ENCODE results near the gene ST3GAL4.

The ST3GAL4 gene

DNA sequence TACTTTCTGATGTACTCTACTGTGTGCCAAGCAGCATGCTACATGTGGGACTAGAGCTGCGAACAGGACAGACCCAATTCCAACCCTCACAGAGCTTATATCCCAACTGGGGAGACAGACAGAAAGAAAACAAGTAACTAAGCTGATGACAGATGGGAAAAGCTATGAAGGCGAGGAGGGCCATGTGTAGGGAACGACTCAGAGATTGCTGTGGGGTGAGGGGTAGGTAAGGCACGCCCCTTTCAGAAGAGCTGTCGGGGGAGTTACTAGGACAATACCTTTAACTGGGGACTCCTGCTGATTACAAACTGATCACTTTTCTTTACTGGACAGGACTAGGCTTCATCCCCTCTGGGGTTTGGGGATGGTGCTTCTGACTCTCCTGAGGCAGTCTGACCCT is 48.9 kb downstream of the ST3GAL4 start:
- TF ChIP-seq RAD21 (IDR thresholded peaks at IDR 0.05; ENCODE audit: low read depth) (no peak), EP300 (IDR thresholded peaks at IDR 0.05; ENCODE audit: borderline replicate concordance) (no peak), TCF12 (IDR thresholded peaks at IDR 0.05; ENCODE audit: low read depth) (no peak), FOXM1 (IDR thresholded peaks at IDR 0.05; ENCODE audit: borderline replicate concordance, low read depth) (no peak), TEAD4 (IDR thresholded peaks at IDR 0.05) (no peak), YY1 (IDR thresholded peaks at IDR 0.05; ENCODE audit: low read depth) (no peak), TAF1 (IDR thresholded peaks at IDR 0.05; ENCODE audit: low read depth) (no peak), EGR1 (IDR thresholded peaks at IDR 0.05) (no peak)
- TF ChIP-seq, protein P1, sequence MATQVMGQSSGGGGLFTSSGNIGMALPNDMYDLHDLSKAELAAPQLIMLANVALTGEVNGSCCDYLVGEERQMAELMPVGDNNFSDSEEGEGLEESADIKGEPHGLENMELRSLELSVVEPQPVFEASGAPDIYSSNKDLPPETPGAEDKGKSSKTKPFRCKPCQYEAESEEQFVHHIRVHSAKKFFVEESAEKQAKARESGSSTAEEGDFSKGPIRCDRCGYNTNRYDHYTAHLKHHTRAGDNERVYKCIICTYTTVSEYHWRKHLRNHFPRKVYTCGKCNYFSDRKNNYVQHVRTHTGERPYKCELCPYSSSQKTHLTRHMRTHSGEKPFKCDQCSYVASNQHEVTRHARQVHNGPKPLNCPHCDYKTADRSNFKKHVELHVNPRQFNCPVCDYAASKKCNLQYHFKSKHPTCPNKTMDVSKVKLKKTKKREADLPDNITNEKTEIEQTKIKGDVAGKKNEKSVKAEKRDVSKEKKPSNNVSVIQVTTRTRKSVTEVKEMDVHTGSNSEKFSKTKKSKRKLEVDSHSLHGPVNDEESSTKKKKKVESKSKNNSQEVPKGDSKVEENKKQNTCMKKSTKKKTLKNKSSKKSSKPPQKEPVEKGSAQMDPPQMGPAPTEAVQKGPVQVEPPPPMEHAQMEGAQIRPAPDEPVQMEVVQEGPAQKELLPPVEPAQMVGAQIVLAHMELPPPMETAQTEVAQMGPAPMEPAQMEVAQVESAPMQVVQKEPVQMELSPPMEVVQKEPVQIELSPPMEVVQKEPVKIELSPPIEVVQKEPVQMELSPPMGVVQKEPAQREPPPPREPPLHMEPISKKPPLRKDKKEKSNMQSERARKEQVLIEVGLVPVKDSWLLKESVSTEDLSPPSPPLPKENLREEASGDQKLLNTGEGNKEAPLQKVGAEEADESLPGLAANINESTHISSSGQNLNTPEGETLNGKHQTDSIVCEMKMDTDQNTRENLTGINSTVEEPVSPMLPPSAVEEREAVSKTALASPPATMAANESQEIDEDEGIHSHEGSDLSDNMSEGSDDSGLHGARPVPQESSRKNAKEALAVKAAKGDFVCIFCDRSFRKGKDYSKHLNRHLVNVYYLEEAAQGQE (IDR thresholded peaks at IDR 0.05; ENCODE audit: low read depth), result no peak
- TF ChIP-seq, protein P2, sequence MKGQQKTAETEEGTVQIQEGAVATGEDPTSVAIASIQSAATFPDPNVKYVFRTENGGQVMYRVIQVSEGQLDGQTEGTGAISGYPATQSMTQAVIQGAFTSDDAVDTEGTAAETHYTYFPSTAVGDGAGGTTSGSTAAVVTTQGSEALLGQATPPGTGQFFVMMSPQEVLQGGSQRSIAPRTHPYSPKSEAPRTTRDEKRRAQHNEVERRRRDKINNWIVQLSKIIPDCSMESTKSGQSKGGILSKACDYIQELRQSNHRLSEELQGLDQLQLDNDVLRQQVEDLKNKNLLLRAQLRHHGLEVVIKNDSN (IDR thresholded peaks at IDR 0.05), result no peak

DNA sequence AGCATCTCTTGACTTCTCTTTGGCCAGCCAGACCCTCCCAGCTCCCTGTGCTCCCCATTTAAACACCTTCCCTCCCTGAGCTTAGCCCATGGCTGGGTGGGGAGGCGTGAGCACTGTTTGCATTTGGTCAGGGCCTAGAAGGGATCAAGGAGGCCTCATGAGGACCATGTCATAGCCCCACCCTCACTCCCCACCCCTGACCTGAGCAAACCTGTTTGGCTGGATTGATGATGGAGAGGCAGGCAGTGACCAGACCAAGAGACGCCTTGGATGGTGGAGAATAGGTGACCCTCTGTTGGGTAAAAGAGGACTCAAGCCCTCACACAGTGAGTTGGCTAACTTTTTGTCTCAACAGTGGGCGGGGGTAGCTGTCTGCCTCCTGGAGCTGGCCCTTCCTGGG is 49.9 kb downstream of the ST3GAL4 start:
- no peak for TF ChIP-seq CEBPB (IDR thresholded peaks at IDR 0.05)
- TF ChIP-seq EGR1 (IDR thresholded peaks at IDR 0.05), result no peak
- TF ChIP-seq, protein P3, sequence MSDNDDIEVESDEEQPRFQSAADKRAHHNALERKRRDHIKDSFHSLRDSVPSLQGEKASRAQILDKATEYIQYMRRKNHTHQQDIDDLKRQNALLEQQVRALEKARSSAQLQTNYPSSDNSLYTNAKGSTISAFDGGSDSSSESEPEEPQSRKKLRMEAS (IDR thresholded peaks at IDR 0.05), result no peak
- no peak for TF ChIP-seq YY1 (IDR thresholded peaks at IDR 0.05; ENCODE audit: low read depth)
- TF ChIP-seq, protein P2 (IDR thresholded peaks at IDR 0.05), result no peak
- TF ChIP-seq, protein P1 (IDR thresholded peaks at IDR 0.05; ENCODE audit: low read depth), result no peak
- no peak for TF ChIP-seq CREB1 (IDR thresholded peaks at IDR 0.05; ENCODE audit: low read depth)
- no peak for TF ChIP-seq NFIC (IDR thresholded peaks at IDR 0.05)
- no peak for TF ChIP-seq TAF1 (IDR thresholded peaks at IDR 0.05; ENCODE audit: low read depth)
- TF ChIP-seq TCF12 (IDR thresholded peaks at IDR 0.05; ENCODE audit: low read depth), result no peak
- no peak for TF ChIP-seq RAD21 (IDR thresholded peaks at IDR 0.05; ENCODE audit: low read depth)
- no peak for TF ChIP-seq ZBTB7A (IDR thresholded peaks at IDR 0.05; ENCODE audit: low read depth)
- no peak for TF ChIP-seq TEAD4 (IDR thresholded peaks at IDR 0.05)
- TF ChIP-seq FOXM1 (IDR thresholded peaks at IDR 0.05; ENCODE audit: borderline replicate concordance, low read depth), result no peak
- TF ChIP-seq EP300 (IDR thresholded peaks at IDR 0.05; ENCODE audit: borderline replicate concordance), result no peak

DNA sequence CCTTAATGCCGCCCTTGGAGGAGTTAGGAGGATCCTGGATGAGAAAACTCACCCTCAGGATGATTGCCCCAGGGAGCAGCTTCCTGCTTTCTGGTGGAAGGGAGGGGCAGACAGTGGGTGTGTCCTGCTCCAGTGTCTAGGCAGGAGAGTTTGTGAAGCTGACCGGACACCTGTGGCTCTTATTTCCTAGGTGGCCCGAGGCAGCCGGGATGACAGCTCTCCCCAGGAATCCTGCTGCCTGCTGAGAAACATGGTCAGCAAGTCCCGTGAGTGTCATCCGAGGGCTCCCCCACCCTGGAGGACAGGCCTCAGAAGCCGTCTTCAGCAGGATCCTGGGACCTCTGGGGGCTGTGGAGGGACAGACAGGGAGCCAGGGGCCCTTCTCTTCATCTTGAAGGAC is 50.4 kb downstream of the ST3GAL4 start:
- no peak for TF ChIP-seq RAD21 (IDR thresholded peaks at IDR 0.05; ENCODE audit: low read depth)
- TF ChIP-seq TCF12 (IDR thresholded peaks at IDR 0.05; ENCODE audit: low read depth), result no peak; the same call in 1 of the 2 replicates
- TF ChIP-seq CREB1 (IDR thresholded peaks at IDR 0.05; ENCODE audit: low read depth), result no peak
- TF ChIP-seq, protein P1 (IDR thresholded peaks at IDR 0.05; ENCODE audit: low read depth), result no peak
- no peak for TF ChIP-seq EGR1 (IDR thresholded peaks at IDR 0.05)
- TF ChIP-seq FOXM1 (IDR thresholded peaks at IDR 0.05; ENCODE audit: borderline replicate concordance, low read depth), result no peak
- TF ChIP-seq, protein P2 (IDR thresholded peaks at IDR 0.05), result no peak
- TF ChIP-seq, protein P3 (IDR thresholded peaks at IDR 0.05), result no peak

DNA sequence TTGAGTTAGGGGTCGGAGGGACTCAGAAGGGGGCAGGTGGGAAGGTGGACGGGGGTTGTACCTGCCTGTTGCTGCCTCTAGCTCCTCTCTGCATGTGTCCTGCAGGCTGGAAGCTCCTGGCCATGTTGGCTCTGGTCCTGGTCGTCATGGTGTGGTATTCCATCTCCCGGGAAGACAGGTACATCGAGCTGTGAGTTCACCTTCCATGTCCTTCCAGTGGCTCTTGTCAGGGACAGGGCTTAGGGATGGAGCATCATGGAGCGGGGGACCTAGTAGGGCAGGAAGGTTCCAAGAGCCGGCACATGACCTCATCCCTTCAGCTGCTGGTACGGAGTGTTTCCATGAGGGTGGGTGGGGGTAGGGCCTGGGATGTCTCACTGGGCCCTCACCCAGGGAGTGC is 50.9 kb downstream of the ST3GAL4 start:
- TF ChIP-seq, protein P3 (IDR thresholded peaks at IDR 0.05), result no peak
- TF ChIP-seq, protein P2 (IDR thresholded peaks at IDR 0.05), result no peak
- TF ChIP-seq EP300 (IDR thresholded peaks at IDR 0.05; ENCODE audit: borderline replicate concordance) (no peak), FOXM1 (IDR thresholded peaks at IDR 0.05; ENCODE audit: borderline replicate concordance, low read depth) (no peak), ZBTB7A (IDR thresholded peaks at IDR 0.05; ENCODE audit: low read depth) (no peak), NFIC (IDR thresholded peaks at IDR 0.05) (no peak), RAD21 (IDR thresholded peaks at IDR 0.05; ENCODE audit: low read depth) (no peak), TEAD4 (IDR thresholded peaks at IDR 0.05) (no peak), CREB1 (IDR thresholded peaks at IDR 0.05; ENCODE audit: low read depth) (no peak), YY1 (IDR thresholded peaks at IDR 0.05; ENCODE audit: low read depth) (no peak), EGR1 (IDR thresholded peaks at IDR 0.05) (no peak)
- TF ChIP-seq, protein P1 (IDR thresholded peaks at IDR 0.05; ENCODE audit: low read depth), result no peak

Data from Ishikawa (cell line).